RWPE1 (cell line): ENCODE measurements around the gene LPXN.

Experiments used
- CTCF ChIA-PET: fragments of 350-600 bp; sonication (Branson Sonifier 250); formaldehyde crosslinking; extraction: SDS; loops from one replicate; lab custom pipeline; 2021; lab: Yijun Ruan, JAX
- POLR2A ChIA-PET: fragments of 400-600 bp; formaldehyde crosslinking; extraction: SDS; loops from one replicate; lab custom pipeline; 2020; ENCODE audit warnings: antibody characterized with exemption; ENCODE audit not compliant: low non-redundant PET; lab: Yijun Ruan, JAX
- DNase-seq: peaks from one replicate; pipeline ENCODE4 v3.0.0; 2012; ENCODE audit warnings: low spot score
- H3K27ac ChIP-seq: fragments of 450-650 bp; 2 replicates; pipeline ENCODE4 v1.5.1; 2017
- TF ChIP-seq, protein P1 (sequence below): fragments of 450-650 bp; conservative IDR thresholded peaks from 2 replicates; pipeline ENCODE4 v1.5.1; 2017; ENCODE audit warnings: low read depth, mild to moderate bottlenecking

LPXN gene

GRCh38 chr11:58564231-58564630 lies 11.4 kb downstream of the LPXN start:
- H3K27ac ChIP-seq: no peak overlapping the region
- CTCF ChIA-PET: interaction anchor here (0.6 kb wide), 1 partner anchor 20 kb away, joined by 3 read pairs; no protein-coding TSS in a partner anchor
- POLR2A ChIA-PET: no interaction called here
- DNase-seq: no peak
- TF ChIP-seq, protein P1, sequence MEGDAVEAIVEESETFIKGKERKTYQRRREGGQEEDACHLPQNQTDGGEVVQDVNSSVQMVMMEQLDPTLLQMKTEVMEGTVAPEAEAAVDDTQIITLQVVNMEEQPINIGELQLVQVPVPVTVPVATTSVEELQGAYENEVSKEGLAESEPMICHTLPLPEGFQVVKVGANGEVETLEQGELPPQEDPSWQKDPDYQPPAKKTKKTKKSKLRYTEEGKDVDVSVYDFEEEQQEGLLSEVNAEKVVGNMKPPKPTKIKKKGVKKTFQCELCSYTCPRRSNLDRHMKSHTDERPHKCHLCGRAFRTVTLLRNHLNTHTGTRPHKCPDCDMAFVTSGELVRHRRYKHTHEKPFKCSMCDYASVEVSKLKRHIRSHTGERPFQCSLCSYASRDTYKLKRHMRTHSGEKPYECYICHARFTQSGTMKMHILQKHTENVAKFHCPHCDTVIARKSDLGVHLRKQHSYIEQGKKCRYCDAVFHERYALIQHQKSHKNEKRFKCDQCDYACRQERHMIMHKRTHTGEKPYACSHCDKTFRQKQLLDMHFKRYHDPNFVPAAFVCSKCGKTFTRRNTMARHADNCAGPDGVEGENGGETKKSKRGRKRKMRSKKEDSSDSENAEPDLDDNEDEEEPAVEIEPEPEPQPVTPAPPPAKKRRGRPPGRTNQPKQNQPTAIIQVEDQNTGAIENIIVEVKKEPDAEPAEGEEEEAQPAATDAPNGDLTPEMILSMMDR: no peak

DNA sequence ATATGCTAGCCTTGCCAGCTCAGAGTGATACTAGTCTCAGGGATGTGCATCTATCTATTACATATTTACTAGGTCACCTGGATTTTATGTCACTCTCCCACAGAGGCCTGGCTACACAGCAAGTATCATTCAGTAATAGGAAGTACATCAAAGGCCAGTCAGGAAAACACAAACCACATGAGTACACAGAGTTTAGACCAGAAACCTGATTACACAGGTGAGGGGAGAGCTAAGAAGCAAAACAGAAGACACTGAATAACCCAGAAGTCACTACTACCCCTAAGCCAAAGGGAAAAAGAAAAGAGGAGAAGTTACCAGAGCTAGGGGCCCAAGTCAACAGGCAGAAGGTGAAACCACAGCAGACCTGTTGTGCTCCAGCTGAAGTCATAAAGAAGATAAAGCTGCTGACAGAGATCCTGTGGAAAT lies 13.3 kb downstream of the LPXN start:
- no peak for DNase-seq
- TF ChIP-seq, protein P1: no peak
- CTCF ChIA-PET: interaction anchor here (0.6 kb wide), 1 partner anchor 848 kb away, joined by 3 read pairs; no protein-coding TSS in a partner anchor
- H3K27ac ChIP-seq: no peak overlapping the region
- POLR2A ChIA-PET: no interaction called here

DNA sequence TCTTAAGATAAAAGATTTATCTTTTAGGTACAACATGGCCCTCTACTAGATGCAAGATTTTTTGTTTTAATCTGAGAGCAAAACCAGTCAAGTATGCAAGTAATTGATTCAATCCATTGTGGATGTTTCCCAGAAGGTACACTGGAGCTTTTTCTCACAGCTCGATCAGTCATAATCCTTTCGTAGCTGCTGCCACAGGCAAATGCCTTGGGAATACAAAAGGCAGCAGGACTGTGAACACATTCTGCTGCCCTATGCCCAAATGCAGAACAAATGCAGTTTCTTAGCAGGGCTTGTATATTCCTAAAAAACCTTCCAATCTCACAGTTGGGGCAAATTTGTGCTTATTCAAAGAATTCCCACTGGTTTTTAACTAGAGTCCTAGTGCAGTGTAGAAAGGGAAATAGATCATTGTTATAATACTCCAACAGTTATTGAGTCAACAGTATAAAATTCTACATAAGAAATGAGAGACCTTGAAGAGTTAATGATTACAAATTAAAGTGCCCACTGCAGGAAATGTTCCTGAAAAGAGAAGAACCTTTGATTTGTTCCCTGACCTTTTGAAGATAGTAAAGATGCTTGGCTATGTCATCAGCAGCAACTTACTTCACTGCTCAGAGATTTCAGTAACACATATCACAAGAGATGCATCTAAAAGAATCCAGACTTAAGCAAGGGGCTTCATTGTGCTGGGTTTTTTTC lies 14.1 kb downstream of the LPXN start:
- ChIA-PET CTCF (interaction anchor here (0.6 kb wide), 1 partner anchor 303 kb away, joined by 4 read pairs; no protein-coding TSS in a partner anchor), POLR2A (no interaction called here)
- DNase-seq: no peak
- no peak overlapping the region for H3K27ac ChIP-seq
- TF ChIP-seq, protein P1: no peak

DNA sequence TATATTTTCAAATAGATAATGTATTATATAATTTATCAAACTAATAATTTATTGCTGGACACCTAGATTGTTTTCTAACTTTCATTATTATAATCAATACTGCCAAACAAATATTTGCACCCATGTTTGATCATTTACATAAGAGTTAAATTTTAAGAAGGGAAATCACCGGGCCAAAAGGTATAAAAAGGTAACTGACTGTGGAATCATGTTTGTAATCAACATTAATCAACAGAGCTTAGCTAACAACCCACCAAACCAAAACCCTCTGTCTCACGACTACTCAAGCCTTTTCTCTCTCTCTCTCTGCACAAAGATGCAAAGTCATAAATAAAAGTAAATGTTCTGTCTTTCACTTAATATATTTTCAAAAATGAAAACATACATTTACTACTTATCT lies 14.8 kb downstream of the LPXN start:
- POLR2A ChIA-PET: no interaction called here
- H3K27ac ChIP-seq: no peak overlapping the region
- no peak for DNase-seq
- CTCF ChIA-PET: interaction anchor here (0.6 kb wide), 2 partner anchors 69 to 303 kb away, joined by 3 to 4 read pairs; no protein-coding TSS in a partner anchor
- TF ChIP-seq, protein P1: no peak

GRCh38 chr11:58549644-58550043 lies 26.0 kb downstream of the LPXN start:
- H3K27ac ChIP-seq: no peak overlapping the region
- TF ChIP-seq, protein P1: no peak
- CTCF ChIA-PET: no interaction called here
- DNase-seq: no peak
- POLR2A ChIA-PET: no interaction called here

DNA sequence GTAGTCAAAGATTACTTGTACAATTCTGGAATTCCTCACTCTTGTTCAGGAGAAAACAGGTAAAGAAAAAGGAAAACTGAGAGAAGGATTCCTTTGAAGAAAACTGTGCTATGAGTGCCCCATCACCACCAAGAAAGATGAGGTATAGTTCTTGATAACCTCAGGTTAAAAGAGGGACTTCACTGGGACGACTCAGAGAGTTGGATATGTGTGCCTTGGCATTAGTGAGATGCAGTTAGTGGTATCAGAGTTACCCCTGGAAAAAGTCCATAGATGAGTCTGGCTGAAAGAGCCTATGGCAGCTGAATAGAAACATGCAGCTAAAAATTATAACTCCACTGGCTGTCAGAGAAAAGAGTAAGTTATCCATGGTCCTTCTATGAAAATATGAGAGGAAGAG lies 28.8 kb downstream of the LPXN start:
- POLR2A ChIA-PET: no interaction called here
- CTCF ChIA-PET: no interaction called here
- no peak for DNase-seq
- TF ChIP-seq, protein P1: no peak
- no peak overlapping the region for H3K27ac ChIP-seq
